Liver (tissue), 9 donors: ENCODE results near the gene C4orf54. TPM values are rescaled to one million over a fixed set of nuclear protein-coding genes. Genes with fewer than 3 reads are reported as not detected.

ENCODE experiments used
- DNase-seq: peaks from one replicate; pipeline ENCODE4 v3.0.0-alpha.2; 2017; ENCODE audit warnings: low spot score
- H3K27ac ChIP-seq, 2 donors: one replicate each; pipeline ENCODE4 v1.7.0; 2013; ENCODE audit warnings: inconsistent platforms in 2 of 2, low read length in 2 of 2, control low read depth in 1 of 2, low read depth in 1 of 2, mild to moderate bottlenecking in 1 of 2
- H3K27me3 ChIP-seq, 4 donors: one replicate each; pipeline versions ENCODE4 v1.6.1 to v1.7.0; 2013; ENCODE audit warnings: low read length in 3 of 4, inconsistent platforms in 1 of 4, mild to moderate bottlenecking in 1 of 4, moderate library complexity in 1 of 4; ENCODE audit not compliant: control insufficient read depth in 4 of 4, insufficient read depth in 4 of 4
- H3K36me3 ChIP-seq, 4 donors: one replicate each; pipeline versions ENCODE4 v1.6.1 to v1.7.0; 2013; ENCODE audit warnings: low read length in 3 of 4, mild to moderate bottlenecking in 3 of 4, low read depth in 1 of 4, moderate library complexity in 1 of 4; ENCODE audit not compliant: control insufficient read depth in 4 of 4, insufficient read depth in 3 of 4
- H3K4me1 ChIP-seq, 4 donors: one replicate each; pipeline versions ENCODE4 v1.6.1 to v1.7.0; 2013; ENCODE audit warnings: low read length in 3 of 4, mild to moderate bottlenecking in 3 of 4, moderate library complexity in 1 of 4; ENCODE audit not compliant: control insufficient read depth in 4 of 4, insufficient read depth in 4 of 4
- H3K4me3 ChIP-seq, 3 donors: one replicate each; pipeline versions ENCODE4 v1.6.1 to v1.7.0; 2013; ENCODE audit warnings: low read length in 3 of 3, control low read depth in 1 of 3, low read depth in 1 of 3, mild to moderate bottlenecking in 1 of 3
- H3K9ac ChIP-seq, 2 donors: one replicate each; pipeline ENCODE4 v1.7.0; 2013; ENCODE audit warnings: low read length in 2 of 2, mild to moderate bottlenecking in 2 of 2, moderate library complexity in 2 of 2, control low read depth in 1 of 2, low read depth in 1 of 2
- H3K9me3 ChIP-seq, 4 donors: one replicate each; pipeline versions ENCODE4 v1.6.1 to v1.7.0; 2013; ENCODE audit warnings: low read length in 3 of 4; ENCODE audit not compliant: control insufficient read depth in 4 of 4
- EGR1 ChIP-seq, 2 donors: IDR thresholded peaks; 2 replicates each; pipeline ENCODE4 v1.6.1; 2016 to 2018; ENCODE audit warnings: antibody characterized with exemption in 2 of 2, low read depth in 2 of 2
- FOXA2 ChIP-seq: IDR thresholded peaks from 2 replicates; pipeline ENCODE4 v1.6.1; 2016; ENCODE audit warnings: antibody characterized with exemption
- HNF4A ChIP-seq, 2 donors: conservative IDR thresholded peaks; 2 replicates each; pipeline ENCODE4 v1.6.1; 2016; ENCODE audit warnings: antibody characterized with exemption in 2 of 2, mild to moderate bottlenecking in 2 of 2
- NR2F2 ChIP-seq: IDR thresholded peaks from 2 replicates; pipeline ENCODE4 v1.6.1; 2016; ENCODE audit warnings: antibody characterized with exemption
- SP1 ChIP-seq: IDR thresholded peaks from 2 replicates; pipeline ENCODE4 v1.6.1; 2018; ENCODE audit warnings: antibody characterized with exemption, mild to moderate bottlenecking
- WGBS: extraction: QIAGEN DNeasy Blood & Tissue Kit; methylation state at CpG from one replicate; pipeline ENCODE4 v1.1.7; 2013; 5-methylcytosine and 5-hydroxymethylcytosine counted together
- polyA plus RNA-seq, 2 donors: library from polyadenylated mRNA; stranded (reverse) in 1 of 2; unstranded in 1 of 2; fragments of 200-250 nt in 1 of 2; fragments of >200 nt in 1 of 2; fragmentation: Nextera tagmentation in 1 of 2; extraction: Ambion mirVana in 1 of 2; gene quantifications; one replicate each; pipeline versions ENCODE4 v1.2.1 to v1.2.3, GENCODE V29; 2013 to 2015
- total RNA-seq, 2 donors: library from RNA; depleted of rRNA; stranded (reverse); fragments of >200 nt; gene quantifications; one replicate each; pipeline ENCODE4 v1.2.3, GENCODE V29; 2014
- TF ChIP-seq, protein P1 (sequence below): IDR thresholded peaks from 2 replicates; pipeline ENCODE4 v1.6.1; 2016; ENCODE audit warnings: antibody characterized with exemption
- TF ChIP-seq, protein P2 (sequence below): IDR thresholded peaks from 2 replicates; pipeline ENCODE4 v1.6.1; 2016; ENCODE audit warnings: antibody characterized with exemption
- TF ChIP-seq, protein P3 (sequence below): IDR thresholded peaks from 2 replicates; pipeline ENCODE4 v1.6.1; 2016; ENCODE audit warnings: antibody characterized with exemption, mild to moderate bottlenecking
- TF ChIP-seq, protein P4 (sequence below): fragments of 150-350 bp; IDR thresholded peaks from 2 replicates; pipeline ENCODE4 v1.5.1; 2017; ENCODE audit warnings: improper control_type of control experiment, low read depth, low read length; ENCODE audit not compliant: missing input control
- TF ChIP-seq, protein P5 (sequence below): IDR thresholded peaks from 2 replicates; pipeline ENCODE4 v1.6.1; 2016; ENCODE audit warnings: antibody characterized with exemption
- donor health status: healthy.
- donor health status: healthy.
- donor health status: healthy.
- donor health status: healthy.
- donor health status: healthy.

The C4orf54 gene
- total and polyA plus RNA-seq, 4 donors = under 0.01 TPM; not detected in 3

DNA sequence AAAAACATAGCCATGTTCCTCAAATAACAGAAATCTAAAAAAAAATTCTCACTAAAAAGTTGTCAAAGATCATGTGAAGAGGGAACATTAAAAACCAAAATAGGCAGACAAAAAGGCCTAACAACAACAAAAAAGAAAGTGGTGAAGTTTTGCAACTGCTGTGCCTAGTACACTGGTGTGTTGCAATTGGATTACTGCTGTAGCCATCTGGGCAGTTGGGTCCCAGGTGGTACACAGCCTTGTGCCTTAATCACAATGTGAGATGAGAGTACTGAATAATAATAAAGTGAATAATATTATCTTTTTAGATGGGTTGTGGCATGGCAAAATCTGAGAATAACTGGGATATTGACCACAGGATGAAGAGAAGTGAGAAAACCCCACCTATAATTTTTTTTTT lies 12.0 kb downstream of the C4orf54 start:
- no peak for DNase-seq
- TF ChIP-seq, protein P1, sequence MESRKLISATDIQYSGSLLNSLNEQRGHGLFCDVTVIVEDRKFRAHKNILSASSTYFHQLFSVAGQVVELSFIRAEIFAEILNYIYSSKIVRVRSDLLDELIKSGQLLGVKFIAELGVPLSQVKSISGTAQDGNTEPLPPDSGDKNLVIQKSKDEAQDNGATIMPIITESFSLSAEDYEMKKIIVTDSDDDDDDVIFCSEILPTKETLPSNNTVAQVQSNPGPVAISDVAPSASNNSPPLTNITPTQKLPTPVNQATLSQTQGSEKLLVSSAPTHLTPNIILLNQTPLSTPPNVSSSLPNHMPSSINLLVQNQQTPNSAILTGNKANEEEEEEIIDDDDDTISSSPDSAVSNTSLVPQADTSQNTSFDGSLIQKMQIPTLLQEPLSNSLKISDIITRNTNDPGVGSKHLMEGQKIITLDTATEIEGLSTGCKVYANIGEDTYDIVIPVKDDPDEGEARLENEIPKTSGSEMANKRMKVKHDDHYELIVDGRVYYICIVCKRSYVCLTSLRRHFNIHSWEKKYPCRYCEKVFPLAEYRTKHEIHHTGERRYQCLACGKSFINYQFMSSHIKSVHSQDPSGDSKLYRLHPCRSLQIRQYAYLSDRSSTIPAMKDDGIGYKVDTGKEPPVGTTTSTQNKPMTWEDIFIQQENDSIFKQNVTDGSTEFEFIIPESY = no peak
- TF ChIP-seq, protein P2, sequence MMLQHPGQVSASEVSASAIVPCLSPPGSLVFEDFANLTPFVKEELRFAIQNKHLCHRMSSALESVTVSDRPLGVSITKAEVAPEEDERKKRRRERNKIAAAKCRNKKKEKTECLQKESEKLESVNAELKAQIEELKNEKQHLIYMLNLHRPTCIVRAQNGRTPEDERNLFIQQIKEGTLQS = no peak
- Histone ChIP-seq H3K9ac (no peak overlapping the region), H3K36me3 (no peaks in the 10 kb centered on the region), H3K4me3 (no peak overlapping the region), H3K27me3 (no peaks in the 10 kb centered on the region), H3K9me3 (no peaks in the 10 kb centered on the region), H3K4me1 (peaks cover 0 to 14% (median 6%) of the 10 kb centered on the region in 4 donors), H3K27ac (no peak overlapping the region)

DNA sequence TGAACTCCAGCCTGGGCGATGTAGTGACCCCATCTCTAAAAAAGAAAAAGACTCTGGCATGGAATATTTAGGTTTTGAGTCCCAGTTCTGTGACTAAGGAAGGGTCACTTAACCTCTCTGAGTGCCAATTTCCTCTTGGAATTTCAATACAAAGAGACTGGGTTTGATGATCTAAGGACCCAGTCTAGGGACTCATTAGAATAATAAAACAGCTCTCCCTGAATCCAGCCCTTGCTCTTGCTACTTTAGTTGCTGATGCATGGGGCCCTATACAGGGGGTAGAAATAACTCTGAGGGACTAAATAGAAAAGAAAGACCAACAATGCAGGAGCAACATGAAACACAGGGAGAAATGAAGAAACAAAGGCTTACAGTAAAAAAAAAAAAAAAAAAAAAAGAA lies 12.6 kb downstream of the C4orf54 start:
- no peaks in the 10 kb centered on the region for H3K27me3 ChIP-seq
- 98% methylated on average over 1 of the region's 1 CpG for WGBS
- no peaks in the 10 kb centered on the region for H3K36me3 ChIP-seq
- no peak for TF ChIP-seq EGR1 (IDR thresholded peaks at IDR 0.05; ENCODE audit: low read depth in 2 of 2)
- peaks cover 0 to 14% (median 6%) of the 10 kb centered on the region in 4 donors for H3K4me1 ChIP-seq
- H3K9ac ChIP-seq = no peak overlapping the region
- H3K27ac ChIP-seq = no peak overlapping the region
- no peak for DNase-seq
- H3K4me3 ChIP-seq = no peak overlapping the region
- no peaks in the 10 kb centered on the region for H3K9me3 ChIP-seq

DNA sequence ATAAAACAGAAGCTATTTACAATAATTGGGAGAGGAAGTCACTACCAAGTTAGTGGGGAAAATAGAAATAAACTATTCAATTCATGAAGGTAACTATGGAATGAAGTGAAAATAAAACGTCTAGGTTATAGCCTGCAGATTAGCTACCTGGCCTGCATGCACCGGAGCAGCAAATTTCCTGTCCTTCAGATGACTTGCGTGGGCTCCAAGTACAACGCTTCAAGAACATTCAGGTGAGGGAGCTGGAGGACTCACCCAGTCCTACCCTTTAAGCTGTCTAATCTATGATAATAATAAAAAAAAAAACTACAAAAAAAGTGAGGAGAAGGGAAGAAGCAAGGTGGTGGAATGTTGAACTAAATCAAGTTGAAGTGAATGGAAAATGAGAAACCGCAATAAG lies 13.2 kb downstream of the C4orf54 start:
- Histone ChIP-seq H3K9me3 (no peaks in the 10 kb centered on the region), H3K36me3 (no peaks in the 10 kb centered on the region), H3K27ac (no peak overlapping the region), H3K27me3 (no peaks in the 10 kb centered on the region), H3K4me3 (no peak overlapping the region), H3K4me1 (peaks cover 0 to 14% (median 6%) of the 10 kb centered on the region in 4 donors), H3K9ac (no peak overlapping the region)
- 78% methylated on average over 5 of the region's 5 CpGs for WGBS
- TF ChIP-seq, protein P3, sequence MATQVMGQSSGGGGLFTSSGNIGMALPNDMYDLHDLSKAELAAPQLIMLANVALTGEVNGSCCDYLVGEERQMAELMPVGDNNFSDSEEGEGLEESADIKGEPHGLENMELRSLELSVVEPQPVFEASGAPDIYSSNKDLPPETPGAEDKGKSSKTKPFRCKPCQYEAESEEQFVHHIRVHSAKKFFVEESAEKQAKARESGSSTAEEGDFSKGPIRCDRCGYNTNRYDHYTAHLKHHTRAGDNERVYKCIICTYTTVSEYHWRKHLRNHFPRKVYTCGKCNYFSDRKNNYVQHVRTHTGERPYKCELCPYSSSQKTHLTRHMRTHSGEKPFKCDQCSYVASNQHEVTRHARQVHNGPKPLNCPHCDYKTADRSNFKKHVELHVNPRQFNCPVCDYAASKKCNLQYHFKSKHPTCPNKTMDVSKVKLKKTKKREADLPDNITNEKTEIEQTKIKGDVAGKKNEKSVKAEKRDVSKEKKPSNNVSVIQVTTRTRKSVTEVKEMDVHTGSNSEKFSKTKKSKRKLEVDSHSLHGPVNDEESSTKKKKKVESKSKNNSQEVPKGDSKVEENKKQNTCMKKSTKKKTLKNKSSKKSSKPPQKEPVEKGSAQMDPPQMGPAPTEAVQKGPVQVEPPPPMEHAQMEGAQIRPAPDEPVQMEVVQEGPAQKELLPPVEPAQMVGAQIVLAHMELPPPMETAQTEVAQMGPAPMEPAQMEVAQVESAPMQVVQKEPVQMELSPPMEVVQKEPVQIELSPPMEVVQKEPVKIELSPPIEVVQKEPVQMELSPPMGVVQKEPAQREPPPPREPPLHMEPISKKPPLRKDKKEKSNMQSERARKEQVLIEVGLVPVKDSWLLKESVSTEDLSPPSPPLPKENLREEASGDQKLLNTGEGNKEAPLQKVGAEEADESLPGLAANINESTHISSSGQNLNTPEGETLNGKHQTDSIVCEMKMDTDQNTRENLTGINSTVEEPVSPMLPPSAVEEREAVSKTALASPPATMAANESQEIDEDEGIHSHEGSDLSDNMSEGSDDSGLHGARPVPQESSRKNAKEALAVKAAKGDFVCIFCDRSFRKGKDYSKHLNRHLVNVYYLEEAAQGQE = no peak
- TF ChIP-seq NR2F2 = no peak
- no peak for TF ChIP-seq SP1
- no peak for TF ChIP-seq FOXA2
- TF ChIP-seq, protein P4, sequence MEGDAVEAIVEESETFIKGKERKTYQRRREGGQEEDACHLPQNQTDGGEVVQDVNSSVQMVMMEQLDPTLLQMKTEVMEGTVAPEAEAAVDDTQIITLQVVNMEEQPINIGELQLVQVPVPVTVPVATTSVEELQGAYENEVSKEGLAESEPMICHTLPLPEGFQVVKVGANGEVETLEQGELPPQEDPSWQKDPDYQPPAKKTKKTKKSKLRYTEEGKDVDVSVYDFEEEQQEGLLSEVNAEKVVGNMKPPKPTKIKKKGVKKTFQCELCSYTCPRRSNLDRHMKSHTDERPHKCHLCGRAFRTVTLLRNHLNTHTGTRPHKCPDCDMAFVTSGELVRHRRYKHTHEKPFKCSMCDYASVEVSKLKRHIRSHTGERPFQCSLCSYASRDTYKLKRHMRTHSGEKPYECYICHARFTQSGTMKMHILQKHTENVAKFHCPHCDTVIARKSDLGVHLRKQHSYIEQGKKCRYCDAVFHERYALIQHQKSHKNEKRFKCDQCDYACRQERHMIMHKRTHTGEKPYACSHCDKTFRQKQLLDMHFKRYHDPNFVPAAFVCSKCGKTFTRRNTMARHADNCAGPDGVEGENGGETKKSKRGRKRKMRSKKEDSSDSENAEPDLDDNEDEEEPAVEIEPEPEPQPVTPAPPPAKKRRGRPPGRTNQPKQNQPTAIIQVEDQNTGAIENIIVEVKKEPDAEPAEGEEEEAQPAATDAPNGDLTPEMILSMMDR = no peak
- TF ChIP-seq, protein P2 = no peak
- no peak for TF ChIP-seq HNF4A (conservative IDR thresholded peaks at IDR 0.05)
- TF ChIP-seq, protein P5, sequence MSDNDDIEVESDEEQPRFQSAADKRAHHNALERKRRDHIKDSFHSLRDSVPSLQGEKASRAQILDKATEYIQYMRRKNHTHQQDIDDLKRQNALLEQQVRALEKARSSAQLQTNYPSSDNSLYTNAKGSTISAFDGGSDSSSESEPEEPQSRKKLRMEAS = no peak
- no peak for DNase-seq
